Chondrocyte (in vitro differentiated cells): Measurements from ENCODE around the gene ADM. TPM values are rescaled to one million over a fixed set of nuclear protein-coding genes. Genes with fewer than 3 reads are reported as not detected.

Source experiments
- DNase-seq: peaks from one replicate; pipeline ENCODE4 v3.0.0; 2021; ENCODE audit warnings: mixed read lengths, low spot score
- H3K27ac Mint-ChIP-seq: one replicate; pipeline ENCODE4 v1.8.0; 2021; ENCODE audit warnings: mild to moderate bottlenecking, moderate library complexity, mixed read lengths; ENCODE audit not compliant: unreplicated experiment
- H3K27me3 Mint-ChIP-seq: 2 replicates; pipeline ENCODE4 v1.8.0; 2021; ENCODE audit warnings: low read depth, mixed read lengths
- H3K36me3 Mint-ChIP-seq: 2 replicates; pipeline ENCODE4 v1.8.0; 2021; ENCODE audit warnings: low read depth, mixed read lengths
- H3K4me1 Mint-ChIP-seq: 2 replicates; pipeline ENCODE4 v1.8.0; 2021; ENCODE audit warnings: low read depth, mild to moderate bottlenecking, mixed read lengths
- H3K4me3 Mint-ChIP-seq: one replicate; pipeline ENCODE4 v1.8.0; 2021; ENCODE audit warnings: mild to moderate bottlenecking, moderate library complexity, mixed read lengths; ENCODE audit not compliant: unreplicated experiment
- H3K9me3 Mint-ChIP-seq: 2 replicates; pipeline ENCODE4 v1.8.0; 2021; ENCODE audit warnings: low read depth, mixed read lengths
- total RNA-seq: library from RNA; stranded (reverse); gene quantifications from 3 replicates; pipeline ENCODE4 v1.2.1, GENCODE V29; 2021
- TF ChIP-seq, protein P1 (sequence below): fragments of 200-600 bp; sonication (generic); IDR thresholded peaks from 2 replicates; pipeline ENCODE4 v1.5.0; 2021; ENCODE audit warnings: antibody characterized with exemption, mild to moderate bottlenecking, moderate library complexity

Gene ADM
- total RNA-seq, 1 donor from 2014 or later: 53.8 TPM

DNA sequence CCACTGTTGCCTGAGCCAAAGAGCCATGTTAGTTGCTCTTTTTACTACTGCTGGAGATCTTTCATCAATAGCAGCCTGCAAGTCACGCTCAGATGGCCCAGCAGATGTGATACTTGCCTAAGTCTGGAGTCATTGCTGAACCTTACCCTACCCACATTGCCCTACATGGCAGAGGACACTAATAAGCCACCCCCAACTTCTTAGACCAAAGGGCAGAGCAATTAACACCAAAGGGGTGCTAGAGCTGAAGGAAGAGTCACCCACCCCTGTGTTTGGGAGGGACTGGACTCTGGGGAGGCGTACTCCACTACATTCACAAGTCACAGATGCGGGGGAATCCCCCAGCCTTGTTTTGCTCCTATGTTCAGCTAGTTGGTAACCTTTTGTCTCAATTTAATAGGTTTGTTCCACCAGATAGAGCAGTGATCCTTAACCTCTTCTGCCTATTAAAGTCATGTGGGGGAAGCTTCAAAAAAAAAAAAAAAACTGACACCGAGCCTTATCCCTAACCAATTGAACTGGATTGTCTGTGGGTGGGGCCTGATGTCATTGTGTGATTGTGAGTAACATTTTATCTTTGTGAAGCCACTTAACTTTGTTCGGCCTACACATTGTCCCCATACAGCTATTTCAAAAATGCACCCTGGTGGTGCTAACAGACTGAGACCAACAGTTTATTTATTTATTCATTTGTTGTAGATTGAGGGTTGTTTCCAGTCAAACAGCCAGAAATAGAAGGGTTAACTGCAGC lies 13.1 kb downstream of the ADM start:
- no peaks in the 10 kb centered on the region for H3K27me3 Mint-ChIP-seq
- TF ChIP-seq, protein P1, sequence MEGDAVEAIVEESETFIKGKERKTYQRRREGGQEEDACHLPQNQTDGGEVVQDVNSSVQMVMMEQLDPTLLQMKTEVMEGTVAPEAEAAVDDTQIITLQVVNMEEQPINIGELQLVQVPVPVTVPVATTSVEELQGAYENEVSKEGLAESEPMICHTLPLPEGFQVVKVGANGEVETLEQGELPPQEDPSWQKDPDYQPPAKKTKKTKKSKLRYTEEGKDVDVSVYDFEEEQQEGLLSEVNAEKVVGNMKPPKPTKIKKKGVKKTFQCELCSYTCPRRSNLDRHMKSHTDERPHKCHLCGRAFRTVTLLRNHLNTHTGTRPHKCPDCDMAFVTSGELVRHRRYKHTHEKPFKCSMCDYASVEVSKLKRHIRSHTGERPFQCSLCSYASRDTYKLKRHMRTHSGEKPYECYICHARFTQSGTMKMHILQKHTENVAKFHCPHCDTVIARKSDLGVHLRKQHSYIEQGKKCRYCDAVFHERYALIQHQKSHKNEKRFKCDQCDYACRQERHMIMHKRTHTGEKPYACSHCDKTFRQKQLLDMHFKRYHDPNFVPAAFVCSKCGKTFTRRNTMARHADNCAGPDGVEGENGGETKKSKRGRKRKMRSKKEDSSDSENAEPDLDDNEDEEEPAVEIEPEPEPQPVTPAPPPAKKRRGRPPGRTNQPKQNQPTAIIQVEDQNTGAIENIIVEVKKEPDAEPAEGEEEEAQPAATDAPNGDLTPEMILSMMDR: no peak
- no peaks in the 10 kb centered on the region for H3K9me3 Mint-ChIP-seq
- no peaks in the 10 kb centered on the region for H3K36me3 Mint-ChIP-seq
- no peak overlapping the region for H3K27ac Mint-ChIP-seq
- no peak for DNase-seq
- no peak overlapping the region for H3K4me3 Mint-ChIP-seq
- H3K4me1 Mint-ChIP-seq: peaks cover 33% of the 10 kb centered on the region

DNA sequence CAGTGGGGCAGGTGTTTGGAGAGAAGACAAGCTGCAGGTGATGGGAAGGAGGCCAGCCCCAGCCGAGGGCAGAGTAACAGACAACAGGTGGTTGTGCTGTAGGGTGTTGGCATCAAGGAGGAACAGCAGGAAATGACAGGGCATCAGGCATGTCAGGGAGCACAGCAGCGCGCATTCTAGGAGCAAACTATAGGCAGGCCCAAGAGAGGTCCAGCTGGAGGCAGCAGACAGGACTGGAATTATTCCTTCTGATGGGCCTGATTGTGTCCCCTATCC lies 13.6 kb downstream of the ADM start:
- no peak overlapping the region for H3K27ac Mint-ChIP-seq
- no peaks in the 10 kb centered on the region for H3K27me3 Mint-ChIP-seq
- peaks cover 38% of the 10 kb centered on the region for H3K4me1 Mint-ChIP-seq
- H3K4me3 Mint-ChIP-seq: no peak overlapping the region
- no peak for DNase-seq
- TF ChIP-seq, protein P1: no peak
- no peaks in the 10 kb centered on the region for H3K9me3 Mint-ChIP-seq
- no peaks in the 10 kb centered on the region for H3K36me3 Mint-ChIP-seq

DNA sequence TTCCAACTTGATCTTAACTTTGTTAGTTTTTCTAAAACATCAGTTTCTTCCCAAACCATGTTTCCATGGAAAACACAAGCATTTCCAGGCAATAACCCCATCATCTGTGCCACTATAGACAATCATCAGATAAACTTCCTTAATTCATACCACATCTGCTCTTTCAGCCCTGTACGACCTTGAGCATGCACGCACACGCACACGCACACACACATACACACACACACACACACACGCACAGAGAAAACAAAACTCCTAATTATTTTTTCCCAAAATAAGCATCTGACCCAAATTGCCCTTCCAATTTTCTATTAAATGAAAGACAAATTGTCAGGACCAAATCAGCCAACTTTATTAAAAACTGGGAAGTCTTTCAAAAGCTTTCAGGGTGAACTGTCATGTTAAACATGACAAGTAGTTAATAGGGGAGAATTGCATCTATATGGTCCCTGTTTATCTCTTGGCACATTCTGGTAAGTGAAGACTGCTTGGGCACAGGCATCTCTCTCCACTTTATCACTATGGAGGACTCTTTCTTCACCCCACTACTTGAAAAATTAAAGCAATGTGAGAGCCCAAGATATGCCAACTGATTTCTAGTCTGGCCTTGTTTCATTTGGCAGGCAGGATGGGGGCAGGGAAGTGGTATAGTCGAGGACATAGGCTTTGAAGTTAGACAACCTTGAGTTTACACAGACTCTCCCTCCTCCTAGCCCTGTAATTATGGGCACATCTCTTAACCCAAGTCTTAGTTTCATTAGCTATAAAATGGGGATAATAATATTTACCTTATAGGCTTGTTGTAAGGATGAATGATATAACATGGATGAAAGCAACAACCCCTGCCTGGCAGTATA lies 15.1 kb downstream of the ADM start:
- Mint-ChIP-seq H3K9me3 (no peaks in the 10 kb centered on the region), H3K4me3 (no peak overlapping the region), H3K27ac (no peak overlapping the region), H3K4me1 (peaks cover 48% of the 10 kb centered on the region), H3K27me3 (no peaks in the 10 kb centered on the region), H3K36me3 (no peaks in the 10 kb centered on the region)
- TF ChIP-seq, protein P1: no peak
- no peak for DNase-seq

DNA sequence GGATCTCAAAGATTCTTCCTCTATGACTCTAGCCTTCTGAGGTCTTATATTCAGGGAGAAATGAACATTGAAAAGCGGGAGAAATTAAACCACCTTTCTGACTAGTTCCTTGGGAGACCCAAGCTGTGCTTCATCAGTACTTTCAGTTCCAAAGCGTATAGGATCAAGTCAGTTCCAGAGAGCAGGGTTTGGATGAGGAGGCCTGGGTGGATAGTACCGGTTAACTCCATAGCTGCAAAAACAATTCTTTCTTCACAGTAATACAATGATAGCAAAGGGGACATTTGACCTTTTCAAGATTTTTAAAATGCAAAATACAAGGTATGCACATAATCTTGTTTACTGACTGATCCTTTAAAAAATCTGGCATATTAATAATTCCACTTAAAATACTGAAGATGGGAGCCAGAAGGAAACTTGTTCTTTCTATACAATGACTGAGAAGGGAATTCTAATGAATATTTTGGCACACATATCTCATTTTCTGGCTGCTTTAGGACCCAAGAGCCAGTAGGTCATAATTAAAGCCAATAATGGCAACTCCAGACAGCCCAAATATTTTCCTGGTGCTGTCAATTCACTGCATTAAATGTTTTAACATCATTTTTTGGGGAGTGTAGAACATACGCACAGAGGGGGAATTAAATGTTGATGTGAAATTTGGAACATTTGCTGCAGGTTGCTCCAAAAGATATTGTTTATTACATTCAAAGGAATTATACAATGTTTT lies 16.0 kb downstream of the ADM start:
- no peak overlapping the region for H3K27ac Mint-ChIP-seq
- TF ChIP-seq, protein P1: no peak
- no peak for DNase-seq
- no peaks in the 10 kb centered on the region for H3K9me3 Mint-ChIP-seq
- no peaks in the 10 kb centered on the region for H3K27me3 Mint-ChIP-seq
- peaks cover 58% of the 10 kb centered on the region for H3K4me1 Mint-ChIP-seq
- H3K36me3 Mint-ChIP-seq: no peaks in the 10 kb centered on the region
- H3K4me3 Mint-ChIP-seq: no peak overlapping the region

DNA sequence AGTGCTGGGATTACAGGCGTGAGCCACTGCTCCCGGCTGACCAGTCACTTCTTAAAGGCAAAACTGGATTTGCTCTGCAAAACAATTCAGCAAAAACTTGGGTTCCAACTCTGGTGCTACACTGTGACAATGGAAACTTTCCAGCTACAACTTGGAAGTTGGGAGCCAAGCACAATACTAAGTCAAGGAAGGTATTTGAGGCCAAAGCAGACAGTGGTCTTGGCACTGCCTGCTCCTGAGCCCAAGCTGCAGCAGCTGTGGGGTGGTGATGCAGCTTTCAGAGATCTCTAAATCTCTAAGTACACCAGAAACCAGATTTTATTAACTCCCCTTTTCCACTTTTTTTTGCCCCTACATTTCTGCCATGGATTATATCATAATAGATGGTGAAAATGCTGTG lies 17.5 kb downstream of the ADM start:
- no peak overlapping the region for H3K4me3 Mint-ChIP-seq

More for the DNA sequence above, 17.5 kb downstream of the ADM start:
- Mint-ChIP-seq H3K27me3 (no peaks in the 10 kb centered on the region), H3K9me3 (no peaks in the 10 kb centered on the region), H3K4me1 (peaks cover 63% of the 10 kb centered on the region), H3K36me3 (no peaks in the 10 kb centered on the region), H3K27ac (peak overlapping the region; percentile 95)
- DNase-seq: no peak
- TF ChIP-seq, protein P1: no peak
